Non-pigmented ciliary epithelial cell (primary cell): Measurements from ENCODE around the gene TMTC2.
"Not testable (repeated sequence)": the region's sequence is repeated elsewhere in the genome, so short reads cannot be mapped to it uniquely, and the experiment has no call there.

Experiments used
- DNase-seq: peaks from one replicate; pipeline ENCODE4 v3.0.0-alpha.2; 2010; ENCODE audit warnings: low read depth

The TMTC2 gene

GRCh38 chr12:82727886-82728285 lies 41.2 kb downstream of the TMTC2 start:
- DNase-seq = no peak

- no peak for DNase-seq
Observed at GRCh38 chr12:82728710-82729109, 42.0 kb downstream of the TMTC2 start.

GRCh38 chr12:82730953-82731459 lies 44.3 kb downstream of the TMTC2 start:
- peak; percentile 38 for DNase-seq

DNA sequence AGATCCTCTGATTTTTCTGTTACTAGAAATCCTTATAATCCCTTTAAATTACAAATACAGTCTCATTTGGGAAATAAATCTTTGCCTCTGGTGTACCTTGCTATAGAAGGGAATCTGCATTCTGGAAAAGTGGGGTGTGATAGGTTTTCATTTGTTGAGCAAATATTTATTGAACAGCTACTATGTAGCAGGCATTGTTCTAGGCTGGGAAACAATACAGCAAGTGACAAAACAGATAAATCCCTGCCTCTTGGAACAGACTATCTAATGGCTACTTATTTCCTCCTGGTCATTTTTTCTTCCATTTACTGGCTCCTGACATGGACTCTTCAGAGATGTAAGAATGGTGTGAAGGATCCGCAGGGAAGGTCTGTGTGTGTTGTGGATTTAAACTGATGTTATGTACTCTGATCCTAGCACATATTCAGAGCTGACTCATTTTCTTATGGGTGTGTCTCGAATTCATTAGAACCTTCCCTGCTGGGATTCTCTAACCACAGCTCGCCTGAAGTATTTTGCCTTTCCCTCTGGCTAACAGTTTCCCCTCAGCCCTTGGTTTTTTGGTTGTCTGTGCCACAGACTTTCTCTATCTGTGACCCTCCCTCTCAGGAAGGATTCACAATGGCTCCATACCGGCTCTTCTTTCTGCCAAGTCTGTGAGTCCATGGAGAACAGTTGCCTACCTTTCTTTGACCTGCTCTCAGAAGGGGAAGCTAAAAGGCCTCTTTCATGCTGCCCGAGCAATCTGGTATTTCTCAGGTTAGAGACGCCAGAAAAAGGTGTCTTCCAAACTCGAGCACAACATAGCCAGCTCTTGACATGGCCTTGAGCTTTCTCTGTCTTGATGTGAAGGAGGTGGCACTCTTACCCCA lies 53.7 kb downstream of the TMTC2 start:
- peak; percentile 60 for DNase-seq

GRCh38 chr12:82745063-82745674 lies 58.5 kb downstream of the TMTC2 start:
- no peak for DNase-seq

- no peak for DNase-seq
Observed at GRCh38 chr12:82745807-82746206, 59.1 kb downstream of the TMTC2 start.

DNA sequence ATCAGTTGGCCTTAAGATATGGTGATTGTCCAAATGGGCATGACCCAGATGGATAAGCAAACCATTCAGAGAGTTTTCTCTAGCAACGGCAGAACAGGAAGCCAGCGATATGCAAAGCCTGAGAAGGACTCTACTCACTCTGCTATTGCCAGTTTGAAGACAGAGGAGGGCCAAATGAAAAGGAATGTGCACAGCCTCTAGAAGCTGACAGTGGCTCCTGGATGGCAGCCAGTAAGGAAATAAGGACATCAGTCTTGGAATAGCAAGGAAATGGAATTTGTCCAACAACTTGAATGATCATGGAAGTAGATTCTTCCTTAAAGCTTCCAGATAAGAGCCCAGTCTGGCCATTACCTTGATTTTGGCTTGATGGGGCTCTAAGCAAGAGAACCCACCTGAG lies 60.0 kb downstream of the TMTC2 start:
- DNase-seq = no peak

DNA sequence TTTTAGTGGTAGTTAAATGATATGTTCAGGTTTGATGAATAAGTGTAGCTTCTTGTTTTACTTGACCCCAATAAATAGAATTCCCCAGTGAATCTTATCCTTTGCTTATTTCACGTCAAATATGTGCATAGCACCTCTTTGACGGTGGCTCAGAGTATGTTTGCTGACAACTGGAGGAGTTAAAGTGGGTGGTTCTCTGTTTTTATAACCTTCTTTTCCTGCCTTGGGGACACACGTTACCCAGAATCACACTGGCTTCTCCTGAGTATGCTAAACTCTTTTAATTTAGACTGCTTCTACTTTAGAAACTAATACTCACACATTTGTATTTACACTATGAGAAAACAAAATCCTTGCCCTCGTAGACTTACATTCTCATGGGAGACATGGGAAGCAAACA lies 62.3 kb downstream of the TMTC2 start:
- no peak for DNase-seq

GRCh38 chr12:82754856-82755255 lies 68.2 kb downstream of the TMTC2 start:
- no peak for DNase-seq

DNA sequence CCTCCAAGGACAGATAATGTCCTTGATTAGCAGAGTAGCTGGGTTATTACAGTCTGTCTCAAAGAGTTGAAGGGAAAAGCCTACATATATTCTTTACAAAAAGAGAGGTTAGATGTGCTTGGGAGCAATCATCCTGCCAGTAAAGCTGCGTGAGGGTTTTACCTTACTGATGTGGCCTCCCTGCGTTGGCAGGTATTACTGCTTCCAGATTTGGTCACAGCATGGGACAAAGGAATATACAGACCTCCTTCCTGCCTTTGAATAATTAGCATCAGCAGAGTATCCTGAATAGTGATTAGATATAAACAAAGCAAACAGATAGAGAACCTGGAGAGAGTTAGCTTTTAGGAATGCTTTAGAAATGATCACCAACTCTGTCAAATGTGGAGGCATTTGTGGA lies 69.6 kb downstream of the TMTC2 start:
- no peak for DNase-seq

DNA sequence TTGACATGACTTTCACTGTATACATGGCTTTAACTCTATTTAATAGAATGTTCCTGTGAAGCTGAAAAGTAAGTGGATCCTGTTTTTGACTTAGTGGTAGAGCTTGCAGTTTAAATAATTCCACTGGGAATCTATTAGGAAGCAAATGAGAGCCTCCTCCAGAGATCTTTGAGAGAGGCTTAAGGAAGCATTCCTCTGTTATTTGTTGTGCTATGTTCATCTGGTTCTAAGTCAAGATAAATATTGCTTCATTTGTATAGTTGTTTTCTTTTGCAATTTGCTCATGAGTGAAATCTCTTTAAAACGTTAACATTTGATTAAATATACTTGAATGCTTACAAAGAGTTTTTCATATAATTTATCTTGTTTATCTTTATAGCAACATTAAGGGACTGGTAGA lies 70.4 kb downstream of the TMTC2 start:
- DNase-seq = no peak

GRCh38 chr12:82757656-82758055 lies 71.0 kb downstream of the TMTC2 start:
- DNase-seq = no peak

- DNase-seq = no peak
Observed at GRCh38 chr12:82758749-82759330, 72.1 kb downstream of the TMTC2 start.

DNA sequence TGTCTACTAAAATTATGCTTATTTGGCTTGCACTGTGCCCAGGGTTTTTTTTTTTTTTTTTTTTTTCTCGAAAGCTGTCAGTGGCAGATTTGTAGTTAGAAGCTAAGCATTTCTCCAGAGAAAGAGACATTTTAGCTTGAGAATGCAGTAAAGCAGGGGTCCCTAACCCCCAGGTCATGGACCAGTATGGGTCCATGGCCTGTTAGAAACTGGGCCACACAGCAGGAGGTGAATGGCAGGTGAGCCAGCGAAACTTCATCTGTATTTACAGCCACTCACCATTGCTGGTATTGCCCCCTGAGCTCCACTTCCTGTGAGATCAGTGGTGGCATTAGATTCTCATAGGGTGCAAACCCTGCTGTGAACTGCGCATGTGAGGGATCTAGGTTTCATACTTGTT lies 73.7 kb downstream of the TMTC2 start:
- no peak for DNase-seq

DNA sequence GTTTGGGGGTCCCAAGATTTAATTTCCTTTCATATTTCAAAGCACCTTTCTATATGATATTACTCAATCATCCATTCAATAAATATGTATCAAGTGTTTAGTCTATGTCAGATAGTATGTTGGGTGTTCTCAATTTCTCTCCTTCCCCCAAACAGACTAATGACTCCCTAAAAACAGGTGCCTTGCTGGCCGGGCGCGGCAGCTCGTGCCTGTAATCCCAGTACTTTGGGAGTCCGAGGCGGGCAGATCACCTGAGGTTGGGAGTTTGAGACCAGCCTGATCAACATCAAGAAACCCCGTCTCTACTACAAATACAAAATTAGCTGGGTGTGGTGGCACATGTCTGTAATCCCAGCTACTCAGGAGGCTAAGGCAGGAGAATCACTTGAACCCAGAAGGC lies 78.5 kb downstream of the TMTC2 start:
- DNase-seq = not testable (repeated sequence)

DNA sequence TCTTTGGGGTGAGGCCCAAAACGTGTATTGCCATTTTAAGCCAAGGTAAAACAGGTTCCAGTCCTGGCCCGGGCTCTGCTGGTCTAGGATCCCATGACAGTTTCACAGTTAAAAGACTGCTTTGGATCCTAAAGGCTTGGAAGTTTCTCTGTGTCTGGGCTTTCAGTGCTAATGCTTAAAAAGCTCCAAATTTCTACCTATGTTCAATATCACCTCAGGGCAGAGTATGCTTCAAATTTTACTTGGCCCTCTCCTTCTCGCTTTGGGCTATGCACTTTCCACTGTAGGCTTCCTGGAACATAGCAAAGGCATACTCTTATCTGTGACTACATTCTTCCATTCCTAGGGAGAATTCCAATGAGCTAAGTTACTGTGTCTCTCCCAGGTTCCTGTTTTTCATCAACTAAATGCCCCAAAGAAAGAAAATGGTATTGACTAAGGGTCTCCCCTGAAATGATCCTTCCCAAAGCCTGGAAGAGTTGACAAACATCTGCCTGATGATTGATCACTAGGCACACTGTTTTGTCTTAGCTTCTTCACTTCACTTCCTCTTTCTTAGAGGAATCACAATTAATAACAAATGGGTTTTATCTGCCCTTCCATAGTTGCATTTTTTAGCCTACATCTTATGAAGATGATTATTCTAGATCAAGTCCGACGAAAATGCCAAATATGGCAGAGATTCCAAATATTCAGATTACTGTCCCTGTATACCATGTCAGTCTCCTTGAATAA lies 79.4 kb downstream of the TMTC2 start:
- DNase-seq = no peak

- DNase-seq = no peak
Observed at GRCh38 chr12:82774666-82775065, 88.0 kb downstream of the TMTC2 start.

DNA sequence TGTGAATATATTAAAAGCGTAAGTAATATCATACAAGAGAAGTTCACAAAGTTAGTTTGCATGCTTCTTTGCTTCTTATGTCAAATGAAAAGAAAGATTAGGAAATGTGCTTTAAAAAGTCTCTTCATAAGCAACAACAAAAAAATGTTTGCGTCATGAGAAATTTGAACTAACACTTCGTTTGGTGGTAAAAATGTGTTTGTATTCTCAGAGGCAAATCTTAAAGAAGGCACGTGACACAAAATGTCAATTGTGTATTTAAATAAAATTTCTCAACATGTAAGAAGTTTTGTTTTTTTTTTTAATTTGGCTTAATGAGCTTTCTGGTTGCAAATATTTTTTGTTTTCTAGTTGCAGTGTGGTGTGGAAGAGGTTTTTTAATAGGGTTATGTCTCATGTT lies 93.8 kb downstream of the TMTC2 start:
- no peak for DNase-seq

GRCh38 chr12:82781309-82781997 lies 94.7 kb downstream of the TMTC2 start:
- no peak for DNase-seq

GRCh38 chr12:82783435-82783834 lies 96.7 kb downstream of the TMTC2 start:
- DNase-seq = no peak

GRCh38 chr12:82787016-82787415 lies 100.3 kb downstream of the TMTC2 start:
- DNase-seq = no peak

DNA sequence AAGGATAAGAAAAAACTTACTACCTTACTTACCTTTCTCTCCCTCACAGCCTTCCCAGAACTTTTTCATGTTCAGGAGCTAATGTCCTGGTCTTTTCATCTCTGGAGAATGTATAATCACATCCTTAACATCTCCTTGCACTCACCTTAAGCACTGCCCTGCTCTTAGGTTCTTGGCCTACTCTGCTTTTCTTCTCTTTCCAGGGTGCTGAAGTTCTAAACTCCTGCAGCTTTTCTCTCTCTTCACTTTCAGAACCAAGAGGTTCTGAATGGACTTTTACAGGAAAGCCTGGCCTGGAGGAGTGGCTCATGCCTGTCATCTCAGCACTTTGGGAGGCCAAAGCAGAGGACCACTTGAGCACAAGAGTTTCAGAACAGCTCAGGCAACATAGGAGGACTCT lies 101.9 kb downstream of the TMTC2 start:
- DNase-seq = no peak
